OCI-LY1 (cell line): Measurements from ENCODE around the gene BCAR3.

Experiments used
- H2AFZ ChIP-seq: fragments of 200-600 bp; sonication (generic), shearing (Covaris generic); 2 replicates; pipeline ENCODE4 v1.6.0; 2014; ENCODE audit warnings: antibody characterized with exemption, mild to moderate bottlenecking, low read length
- H3F3A ChIP-seq: fragments of 200-600 bp; sonication (generic), shearing (Covaris generic); 2 replicates; pipeline ENCODE4 v1.6.0; 2014; ENCODE audit warnings: mild to moderate bottlenecking, antibody characterized with exemption, low read length, moderate library complexity; ENCODE audit not compliant: insufficient read depth
- H3K27ac ChIP-seq: fragments of 200-600 bp; sonication (generic); 2 replicates; pipeline ENCODE4 v1.5.1; 2014; ENCODE audit warnings: low read length, mixed run types, mild to moderate bottlenecking, low read depth; ENCODE audit not compliant: poor library complexity, severe bottlenecking
- H3K27me3 ChIP-seq: fragments of 200-600 bp; sonication (generic); 2 replicates; pipeline ENCODE4 v1.6.0; 2014; ENCODE audit warnings: antibody characterized with exemption, mild to moderate bottlenecking, low read length, moderate library complexity; ENCODE audit not compliant: insufficient read depth
- H3K36me3 ChIP-seq: fragments of 200-600 bp; sonication (generic); 2 replicates; pipeline ENCODE4 v1.6.1; 2014; ENCODE audit warnings: mild to moderate bottlenecking, antibody characterized with exemption, low read length, moderate library complexity, mixed read lengths; ENCODE audit not compliant: insufficient read depth
- H3K4me1 ChIP-seq: fragments of 200-600 bp; sonication (generic); 2 replicates; pipeline ENCODE4 v1.5.1; 2014; ENCODE audit warnings: mild to moderate bottlenecking, low read length, moderate library complexity; ENCODE audit not compliant: insufficient read depth, severe bottlenecking
- H3K4me2 ChIP-seq: fragments of 200-600 bp; sonication (generic), shearing (Covaris generic); 2 replicates; pipeline ENCODE4 v1.6.1; 2014; ENCODE audit warnings: low read length
- H3K4me3 ChIP-seq: fragments of 200-600 bp; sonication (generic); 2 replicates; pipeline ENCODE4 v1.5.1; 2014; ENCODE audit warnings: low read length, low read depth, mild to moderate bottlenecking, mixed read lengths; ENCODE audit not compliant: poor library complexity, severe bottlenecking
- H3K79me2 ChIP-seq: fragments of 200-600 bp; shearing (Covaris generic); 2 replicates; pipeline ENCODE4 v1.6.1; 2016; ENCODE audit warnings: mixed run types, low read length, mixed read lengths; ENCODE audit not compliant: insufficient read depth
- H3K9ac ChIP-seq: fragments of 200-600 bp; sonication (generic), shearing (Covaris generic); 2 replicates; pipeline ENCODE4 v1.6.1; 2014; ENCODE audit warnings: mild to moderate bottlenecking, low read length, mixed read lengths
- H3K9me2 ChIP-seq: fragments of 200-600 bp; sonication (generic), shearing (Covaris generic); 2 replicates; pipeline ENCODE4 v1.6.1; 2014; ENCODE audit warnings: low read depth, mild to moderate bottlenecking, low read length, mixed read lengths
- H3K9me3 ChIP-seq: fragments of 200-600 bp; shearing (Covaris generic); 2 replicates; pipeline ENCODE4 v1.6.1; 2014; ENCODE audit warnings: low read length, mixed read lengths
- H4K20me1 ChIP-seq: fragments of 200-600 bp; sonication (generic), shearing (Covaris generic); 2 replicates; pipeline ENCODE4 v1.6.0; 2016; ENCODE audit warnings: mild to moderate bottlenecking, low read length; ENCODE audit not compliant: insufficient read depth
- EZH2 ChIP-seq: fragments of 200-600 bp; sonication (generic), shearing (Covaris generic); IDR thresholded peaks from 2 replicates; pipeline ENCODE4 v1.8.0; 2017; ENCODE audit warnings: borderline replicate concordance, mixed run types, mild to moderate bottlenecking, antibody characterized with exemption, low read length, moderate library complexity, mixed read lengths
- TF ChIP-seq, protein P1 (sequence below): fragments of 200-600 bp; sonication (generic), shearing (Covaris generic); IDR thresholded peaks from 2 replicates; pipeline ENCODE4 v1.5.1; 2017; ENCODE audit warnings: mild to moderate bottlenecking, antibody characterized with exemption, low read length, moderate library complexity, mixed read lengths

Gene BCAR3

DNA sequence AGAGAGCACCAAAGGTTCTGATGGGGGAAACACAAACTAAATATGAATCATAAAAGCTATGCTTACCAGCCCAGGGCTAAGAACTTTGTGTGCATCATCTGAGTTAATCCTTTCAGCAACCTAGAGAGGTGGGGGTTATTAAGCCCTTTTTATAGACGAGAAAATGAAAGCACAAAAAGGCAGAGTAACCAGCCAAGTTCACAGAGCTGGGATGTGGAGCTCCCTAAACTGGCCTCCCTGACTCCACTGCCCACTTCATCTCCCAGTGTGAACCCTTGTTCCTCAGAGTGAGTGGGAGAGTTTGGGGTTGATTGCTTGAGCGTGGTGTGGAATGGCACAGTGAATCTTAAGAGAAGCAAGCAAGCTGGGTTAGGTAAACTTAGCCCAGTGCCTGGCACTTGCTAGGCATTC, 10.8 kb upstream of the BCAR3 start:
- Histone ChIP-seq H3K36me3 (no peaks in the 10 kb centered on the region), H3K4me3 (no peak overlapping the region), H3K4me2 (no peak overlapping the region), H2AFZ (no peak overlapping the region), H3K9ac (no peak overlapping the region), H3F3A (no peaks in the 10 kb centered on the region), H3K9me3 (no peaks in the 10 kb centered on the region), H3K79me2 (no peaks in the 10 kb centered on the region), H3K27ac (no peak overlapping the region), H3K9me2 (no peaks in the 10 kb centered on the region), H4K20me1 (no peaks in the 10 kb centered on the region), H3K4me1 (no peaks in the 10 kb centered on the region), H3K27me3 (no peaks in the 10 kb centered on the region; the same call in 1 of the 2 replicates)
- TF ChIP-seq, protein P1, sequence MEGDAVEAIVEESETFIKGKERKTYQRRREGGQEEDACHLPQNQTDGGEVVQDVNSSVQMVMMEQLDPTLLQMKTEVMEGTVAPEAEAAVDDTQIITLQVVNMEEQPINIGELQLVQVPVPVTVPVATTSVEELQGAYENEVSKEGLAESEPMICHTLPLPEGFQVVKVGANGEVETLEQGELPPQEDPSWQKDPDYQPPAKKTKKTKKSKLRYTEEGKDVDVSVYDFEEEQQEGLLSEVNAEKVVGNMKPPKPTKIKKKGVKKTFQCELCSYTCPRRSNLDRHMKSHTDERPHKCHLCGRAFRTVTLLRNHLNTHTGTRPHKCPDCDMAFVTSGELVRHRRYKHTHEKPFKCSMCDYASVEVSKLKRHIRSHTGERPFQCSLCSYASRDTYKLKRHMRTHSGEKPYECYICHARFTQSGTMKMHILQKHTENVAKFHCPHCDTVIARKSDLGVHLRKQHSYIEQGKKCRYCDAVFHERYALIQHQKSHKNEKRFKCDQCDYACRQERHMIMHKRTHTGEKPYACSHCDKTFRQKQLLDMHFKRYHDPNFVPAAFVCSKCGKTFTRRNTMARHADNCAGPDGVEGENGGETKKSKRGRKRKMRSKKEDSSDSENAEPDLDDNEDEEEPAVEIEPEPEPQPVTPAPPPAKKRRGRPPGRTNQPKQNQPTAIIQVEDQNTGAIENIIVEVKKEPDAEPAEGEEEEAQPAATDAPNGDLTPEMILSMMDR, result no peak
- TF ChIP-seq EZH2, result no peak

GRCh38 chr1:93692026-93692425, 10.4 kb upstream of the BCAR3 start:
- H3K9ac ChIP-seq, result no peak overlapping the region
- no peak overlapping the region for H3K4me3 ChIP-seq
- H3K27me3 ChIP-seq, result no peaks in the 10 kb centered on the region; the same call in 1 of the 2 replicates
- no peaks in the 10 kb centered on the region for H3F3A ChIP-seq
- H3K27ac ChIP-seq, result no peak overlapping the region
- no peak overlapping the region for H3K4me2 ChIP-seq
- no peaks in the 10 kb centered on the region for H3K79me2 ChIP-seq
- no peaks in the 10 kb centered on the region for H4K20me1 ChIP-seq
- H3K9me2 ChIP-seq, result no peaks in the 10 kb centered on the region
- H3K9me3 ChIP-seq, result no peaks in the 10 kb centered on the region
- H3K36me3 ChIP-seq, result no peaks in the 10 kb centered on the region
- TF ChIP-seq, protein P1, result no peak
- TF ChIP-seq EZH2, result no peak
- H2AFZ ChIP-seq, result no peak overlapping the region
- H3K4me1 ChIP-seq, result no peaks in the 10 kb centered on the region

GRCh38 chr1:93690921-93691789, 9.5 kb upstream of the BCAR3 start:
- H3K4me1 ChIP-seq, result no peaks in the 10 kb centered on the region
- no peaks in the 10 kb centered on the region for H3K9me3 ChIP-seq
- no peak overlapping the region for H3K27ac ChIP-seq
- H2AFZ ChIP-seq, result no peak overlapping the region
- H4K20me1 ChIP-seq, result no peaks in the 10 kb centered on the region
- H3K9ac ChIP-seq, result no peak overlapping the region
- no peak overlapping the region for H3K4me3 ChIP-seq
- H3K79me2 ChIP-seq, result no peaks in the 10 kb centered on the region
- H3K9me2 ChIP-seq, result no peaks in the 10 kb centered on the region
- no peaks in the 10 kb centered on the region for H3K36me3 ChIP-seq
- TF ChIP-seq, protein P1, result no peak
- no peak for TF ChIP-seq EZH2
- H3K4me2 ChIP-seq, result no peak overlapping the region
- H3F3A ChIP-seq, result no peaks in the 10 kb centered on the region
- no peaks in the 10 kb centered on the region; the same call in 1 of the 2 replicates for H3K27me3 ChIP-seq
